DND-41 (cell line): ENCODE data around the gene TEKT4.
"Not testable (repeated sequence)": the region's sequence is repeated elsewhere in the genome, so short reads cannot be mapped to it uniquely, and the experiment has no call there.

Experiments used
- ATAC-seq: fragments of 200-7000 bp; cut with Tn5 transposase; 3 replicates; pipeline ENCODE4 v1.9.1; 2021; ENCODE audit warnings: low read depth; ENCODE audit not compliant: insufficient read depth
- DNase-seq: peaks from one replicate; pipeline ENCODE4 v3.0.0-alpha.2; 2020
- H2AFZ ChIP-seq: 2 replicates; pipeline ENCODE4 v1.6.0; 2012; ENCODE audit warnings: low read depth, low read length
- H3K27ac ChIP-seq: 2 replicates; pipeline ENCODE4 v1.5.1; 2012; ENCODE audit warnings: low read length, inconsistent platforms
- H3K27me3 ChIP-seq: fragments of 200-600 bp; sonication (generic); 2 replicates; pipeline ENCODE4 v1.6.0; 2012; ENCODE audit warnings: low read length, mild to moderate bottlenecking, inconsistent platforms; ENCODE audit not compliant: insufficient read depth, poor library complexity
- H3K36me3 ChIP-seq: 2 replicates; pipeline ENCODE4 v1.5.1; 2012; ENCODE audit warnings: low read length, inconsistent platforms; ENCODE audit not compliant: insufficient read depth
- H3K4me1 ChIP-seq: 2 replicates; pipeline ENCODE4 v1.5.1; 2012; ENCODE audit warnings: mild to moderate bottlenecking, low read length; ENCODE audit not compliant: insufficient read depth
- H3K4me2 ChIP-seq: 2 replicates; pipeline ENCODE4 v1.6.0; 2012; ENCODE audit warnings: mild to moderate bottlenecking, moderate library complexity, low read length, inconsistent platforms; ENCODE audit not compliant: insufficient read depth
- H3K4me3 ChIP-seq, 2 experiments: fragments of 200-600 bp in 1 of 2; shearing (Covaris generic) in 1 of 2; 2 replicates each; pipeline ENCODE4 v1.5.1; 2012 to 2016; ENCODE audit warnings: inconsistent platforms in 2 of 2, low read length in 2 of 2, mild to moderate bottlenecking in 2 of 2, low read depth in 1 of 2, moderate library complexity in 1 of 2
- H3K79me2 ChIP-seq: 2 replicates; pipeline ENCODE4 v1.6.0; 2012; ENCODE audit warnings: low read length, inconsistent platforms; ENCODE audit not compliant: insufficient read depth
- H3K9ac ChIP-seq: 2 replicates; pipeline ENCODE4 v1.6.0; 2012; ENCODE audit warnings: low read depth, mild to moderate bottlenecking, inconsistent platforms, low read length, moderate library complexity
- H3K9me3 ChIP-seq: 2 replicates; pipeline ENCODE4 v1.5.1; 2012; ENCODE audit warnings: low read length, moderate library complexity, mild to moderate bottlenecking, inconsistent platforms; ENCODE audit not compliant: insufficient read depth, severe bottlenecking
- H4K20me1 ChIP-seq: 2 replicates; pipeline ENCODE4 v1.6.0; 2012; ENCODE audit warnings: low read length; ENCODE audit not compliant: insufficient read depth
- CTCF ChIP-seq: IDR thresholded peaks from 2 replicates; pipeline ENCODE4 v1.5.1; 2012; ENCODE audit warnings: borderline replicate concordance, low read length, moderate library complexity, mild to moderate bottlenecking; ENCODE audit not compliant: poor library complexity, severe bottlenecking; ENCODE audit errors: extremely low read depth
- EZH2 ChIP-seq: IDR thresholded peaks from 3 replicates; pipeline ENCODE4 v1.6.1; 2012; ENCODE audit warnings: borderline replicate concordance, low read depth, mild to moderate bottlenecking, moderate library complexity, low read length, inconsistent platforms; ENCODE audit not compliant: severe bottlenecking

TEKT4 gene, protein sequence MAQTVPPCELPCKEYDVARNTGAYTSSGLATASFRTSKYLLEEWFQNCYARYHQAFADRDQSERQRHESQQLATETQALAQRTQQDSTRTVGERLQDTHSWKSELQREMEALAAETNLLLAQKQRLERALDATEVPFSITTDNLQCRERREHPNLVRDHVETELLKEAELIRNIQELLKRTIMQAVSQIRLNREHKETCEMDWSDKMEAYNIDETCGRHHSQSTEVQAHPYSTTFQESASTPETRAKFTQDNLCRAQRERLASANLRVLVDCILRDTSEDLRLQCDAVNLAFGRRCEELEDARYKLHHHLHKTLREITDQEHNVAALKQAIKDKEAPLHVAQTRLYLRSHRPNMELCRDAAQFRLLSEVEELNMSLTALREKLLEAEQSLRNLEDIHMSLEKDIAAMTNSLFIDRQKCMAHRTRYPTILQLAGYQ

DNA sequence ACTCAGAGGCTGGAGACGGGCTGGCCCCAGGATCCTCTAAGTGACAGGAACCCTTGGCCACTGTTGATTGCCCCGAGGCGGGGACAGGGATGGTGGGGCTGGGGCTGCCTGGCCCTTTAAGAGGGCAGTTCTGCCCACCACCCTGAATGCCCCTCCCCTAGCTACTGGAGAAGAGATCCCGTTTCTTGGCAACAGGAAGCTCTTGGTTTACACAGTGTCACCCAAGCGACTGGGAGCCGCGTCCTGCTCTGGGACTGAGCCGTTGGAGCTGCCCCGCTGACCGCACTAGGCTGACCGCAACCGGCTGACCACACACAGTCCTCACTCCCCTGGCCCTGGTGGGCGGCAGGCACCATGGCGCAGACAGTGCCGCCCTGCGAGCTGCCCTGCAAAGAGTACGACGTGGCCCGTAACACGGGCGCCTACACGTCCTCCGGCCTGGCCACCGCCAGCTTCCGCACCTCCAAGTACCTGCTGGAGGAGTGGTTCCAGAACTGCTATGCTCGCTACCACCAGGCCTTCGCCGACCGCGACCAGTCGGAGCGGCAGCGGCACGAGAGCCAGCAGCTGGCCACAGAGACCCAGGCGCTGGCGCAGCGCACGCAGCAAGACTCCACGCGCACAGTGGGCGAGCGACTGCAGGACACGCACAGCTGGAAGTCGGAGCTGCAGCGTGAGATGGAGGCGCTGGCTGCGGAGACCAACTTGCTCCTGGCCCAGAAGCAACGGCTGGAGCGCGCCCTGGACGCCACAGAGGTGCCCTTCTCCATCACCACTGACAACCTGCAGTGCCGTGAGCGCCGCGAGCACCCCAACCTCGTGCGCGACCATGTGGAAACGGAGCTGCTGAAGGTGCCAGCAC, at the start of gene TEKT4:
Gene TEKT4, plus strand, starts transcription at position 205 of the 862 bp plus-strand sequence. Its CDS starts 150 bp downstream, at position 355.
- ATAC-seq (no peak), DNase-seq (no peak)

DNA sequence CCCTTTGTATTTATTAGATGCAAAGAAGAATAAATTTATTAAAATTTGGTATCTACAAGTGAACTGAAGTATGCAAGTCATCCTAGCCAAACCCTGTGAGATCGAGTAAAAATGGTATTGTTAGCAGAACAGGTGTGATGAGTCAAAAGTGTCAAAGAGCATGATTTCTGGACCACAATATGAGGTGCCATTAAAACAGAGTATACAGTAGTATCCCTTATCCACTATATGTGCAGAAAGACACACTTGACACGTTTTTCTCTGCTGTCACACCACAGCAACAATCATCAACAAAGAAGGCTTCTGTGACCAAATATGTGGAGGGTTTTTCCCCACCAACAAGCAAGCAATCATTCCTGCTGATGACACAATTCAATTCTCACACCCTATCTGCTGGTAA, 32.0 kb upstream of the TEKT4 start:
- H3K4me1 ChIP-seq, H3K4me2 ChIP-seq, H3K36me3 ChIP-seq, DNase-seq, H2AFZ ChIP-seq, H3K9me3 ChIP-seq, H3K27ac ChIP-seq, H3K27me3 ChIP-seq, H3K9ac ChIP-seq, H3K79me2 ChIP-seq, H3K4me3 ChIP-seq, H4K20me1 ChIP-seq, ATAC-seq: not testable (repeated sequence)

More for the DNA sequence above, at the start of gene TEKT4:
- Histone ChIP-seq H3K4me2 (no peak within 1 kb of the TSS), H4K20me1 (no peaks in the 10 kb centered on the region), H3K4me1 (no peaks in the 10 kb centered on the region), H3K79me2 (no peaks in the 10 kb centered on the region), H3K9me3 (no peaks in the 10 kb centered on the region), H3K4me3 (no peak within 1 kb of the TSS), H2AFZ (no peak within 1 kb of the TSS), H3K9ac (no peak within 1 kb of the TSS), H3K36me3 (no peaks in the 10 kb centered on the region), H3K27me3 (no peaks in the 10 kb centered on the region), H3K27ac (no peak within 1 kb of the TSS)
- TF ChIP-seq EZH2 (no peak), CTCF (no peak)

- not testable (repeated sequence) for H3K79me2 ChIP-seq, H3K4me1 ChIP-seq, H2AFZ ChIP-seq, H3K27ac ChIP-seq, H4K20me1 ChIP-seq, H3K36me3 ChIP-seq, DNase-seq, ATAC-seq, H3K4me2 ChIP-seq, H3K9ac ChIP-seq, H3K4me3 ChIP-seq, H3K27me3 ChIP-seq, H3K9me3 ChIP-seq
Measured at GRCh38 chr2:94856856-94857255, 14.4 kb upstream of the TEKT4 start.

GRCh38 chr2:94857367-94858162, 13.7 kb upstream of the TEKT4 start:
- not testable (repeated sequence) for ATAC-seq, H4K20me1 ChIP-seq, H3K36me3 ChIP-seq, H3K27ac ChIP-seq, DNase-seq, H3K9me3 ChIP-seq, H3K79me2 ChIP-seq, H3K27me3 ChIP-seq, H3K9ac ChIP-seq, H3K4me3 ChIP-seq, H2AFZ ChIP-seq, H3K4me1 ChIP-seq, H3K4me2 ChIP-seq

GRCh38 chr2:94858163-94858888, 12.9 kb upstream of the TEKT4 start:
- H3K9me3 ChIP-seq, H3K27me3 ChIP-seq, H4K20me1 ChIP-seq, H2AFZ ChIP-seq, H3K4me2 ChIP-seq, H3K36me3 ChIP-seq, ATAC-seq, H3K27ac ChIP-seq, DNase-seq, H3K9ac ChIP-seq, H3K79me2 ChIP-seq, H3K4me3 ChIP-seq, H3K4me1 ChIP-seq: not testable (repeated sequence)
